ENCODE data around the gene RNFT2. TPM values are rescaled to one million over a fixed set of nuclear protein-coding genes. Genes with fewer than 3 reads are reported as not detected.

Gene RNFT2
- total RNA-seq, 1 experiment from 2014 or later, result 27.7 TPM

GRCh38 chr12:116833474-116833873 lies 95.4 kb downstream of the RNFT2 start (continued):
- no peak for TF ChIP-seq STAT6 (CRISPR knock-in tag; conservative IDR thresholded peaks at IDR 0.05; ENCODE audit: low read depth)
- no peak for TF ChIP-seq FOXK1 (CRISPR knock-in tag; IDR thresholded peaks at IDR 0.05)
- TF ChIP-seq ZNF281 (CRISPR knock-in tag; IDR thresholded peaks at IDR 0.05), result no peak
- TF ChIP-seq TP53 (CRISPR knock-in tag; IDR thresholded peaks at IDR 0.05), result no peak
- TF ChIP-seq ZBTB21 (CRISPR knock-in tag; IDR thresholded peaks at IDR 0.05; ENCODE audit: borderline replicate concordance), result no peak
- TF ChIP-seq ATF1 (CRISPR knock-in tag; IDR thresholded peaks at IDR 0.05), result no peak
- no peak for TF ChIP-seq ZSCAN18 (CRISPR knock-in tag; IDR thresholded peaks at IDR 0.05)

- CTCF ChIA-PET, result no interaction called here
Observed at GRCh38 chr12:116835484-116835883, 97.4 kb downstream of the RNFT2 start.

GRCh38 chr12:116837097-116837496 lies 99.0 kb downstream of the RNFT2 start:
- no peak overlapping the region for H3K4me3 Mint-ChIP-seq
- ChIA-PET CTCF (interaction anchor here (1.5 kb wide), 1 partner anchor 26 kb away, joined by 7 read pairs; no protein-coding TSS in a partner anchor), POLR2A (no interaction called here)
- ATAC-seq (peak; percentile 36; the same call in 1 of the 2 replicates), DNase-seq (ENCODE audit: low spot score) (no peak)
- H3K36me3 Mint-ChIP-seq, result peaks cover 11% of the 10 kb centered on the region
- peaks cover 5% of the 10 kb centered on the region for H3K4me1 Mint-ChIP-seq
- TF ChIP-seq TCF7 (CRISPR knock-in tag; IDR thresholded peaks at IDR 0.05; ENCODE audit: low read depth), result no peak
- TF ChIP-seq FOXJ3 (CRISPR knock-in tag; IDR thresholded peaks at IDR 0.05; ENCODE audit: borderline replicate concordance), result no peak
- TF ChIP-seq ZNF671 (CRISPR knock-in tag; IDR thresholded peaks at IDR 0.05), result no peak
- TF ChIP-seq CDX4 (CRISPR knock-in tag; IDR thresholded peaks at IDR 0.05; ENCODE audit: borderline replicate concordance), result no peak
- TF ChIP-seq NR2C2 (CRISPR knock-in tag; IDR thresholded peaks at IDR 0.05), result no peak
- H3K27me3 Mint-ChIP-seq (ENCODE audit: low read depth), result no peaks in the 10 kb centered on the region
- no peaks in the 10 kb centered on the region for H3K9me3 Mint-ChIP-seq
- peak overlapping the region; percentile 39 for H3K27ac Mint-ChIP-seq

More at GRCh38 chr12:116835484-116835883, 97.4 kb downstream of the RNFT2 start:
- H3K27me3 Mint-ChIP-seq (ENCODE audit: low read depth), result no peaks in the 10 kb centered on the region
- DNase-seq (ENCODE audit: low spot score), result no peak
- H3K9me3 Mint-ChIP-seq, result no peaks in the 10 kb centered on the region
- H3K27ac Mint-ChIP-seq, result 0 out of 2 replicates have a peak overlapping the region, but pooled peaks have one; percentile 33
- peaks cover 11% of the 10 kb centered on the region for H3K36me3 Mint-ChIP-seq
- peaks cover 5% of the 10 kb centered on the region for H3K4me1 Mint-ChIP-seq
- no peak overlapping the region for H3K4me3 Mint-ChIP-seq
- no peak for TF ChIP-seq ETV6 (CRISPR knock-in tag; IDR thresholded peaks at IDR 0.05)
- no peak for TF ChIP-seq ZNF425 (CRISPR knock-in tag; conservative IDR thresholded peaks at IDR 0.05)
- no peak for TF ChIP-seq ZMAT4 (CRISPR knock-in tag; IDR thresholded peaks at IDR 0.05)
- ATAC-seq, result no peak
- POLR2A ChIA-PET, result no interaction called here
